Endodermal cell (in vitro differentiated cells): ENCODE results near the gene SFTPB. TPM values are rescaled to one million over a fixed set of nuclear protein-coding genes. Genes with fewer than 3 reads are reported as not detected.
A peak's percentile ranks its signal among the peaks of the same experiment; 100 is the strongest.

Source experiments
- DNase-seq: peaks from one replicate; pipeline ENCODE4 v3.0.0-alpha.2; 2017
- H3K27ac ChIP-seq: 2 replicates; pipeline ENCODE4 v1.5.1; 2013; ENCODE audit warnings: mild to moderate bottlenecking, low read depth, low read length, moderate library complexity
- H3K27me3 ChIP-seq: 2 replicates; pipeline ENCODE4 v1.6.1; 2013; ENCODE audit warnings: mild to moderate bottlenecking, low read length, moderate library complexity; ENCODE audit not compliant: insufficient read depth, control insufficient read depth, poor library complexity, severe bottlenecking
- H3K36me3 ChIP-seq: 2 replicates; pipeline ENCODE4 v1.7.0; 2013; ENCODE audit warnings: mild to moderate bottlenecking, low read length, moderate library complexity; ENCODE audit not compliant: control insufficient read depth, insufficient read depth
- H3K4me1 ChIP-seq: one replicate; pipeline ENCODE4 v1.7.0; 2013; ENCODE audit warnings: low read length; ENCODE audit not compliant: control insufficient read depth, insufficient read depth
- H3K4me3 ChIP-seq: 2 replicates; pipeline ENCODE4 v1.5.1; 2013; ENCODE audit warnings: mild to moderate bottlenecking, low read length, moderate library complexity
- H3K9ac ChIP-seq: 2 replicates; pipeline ENCODE4 v1.6.1; 2013; ENCODE audit warnings: mild to moderate bottlenecking, low read length, moderate library complexity; ENCODE audit not compliant: poor library complexity, severe bottlenecking; ENCODE audit errors: extremely low read depth
- H3K9me3 ChIP-seq: 2 replicates; pipeline ENCODE4 v1.6.1; 2013; ENCODE audit warnings: mild to moderate bottlenecking, low read length, moderate library complexity; ENCODE audit not compliant: control insufficient read depth
- H3K27ac Mint-ChIP-seq: 2 replicates; pipeline ENCODE4 v1.8.0; 2020; ENCODE audit warnings: mixed read lengths
- H3K27me3 Mint-ChIP-seq: 2 replicates; pipeline ENCODE4 v1.8.0; 2021; ENCODE audit warnings: mild to moderate bottlenecking, mixed read lengths; ENCODE audit not compliant: insufficient read depth
- H3K36me3 Mint-ChIP-seq: 2 replicates; pipeline ENCODE4 v1.8.0; 2020; ENCODE audit warnings: low read depth, mixed read lengths
- H3K4me1 Mint-ChIP-seq: 2 replicates; pipeline ENCODE4 v1.8.0; 2020; ENCODE audit warnings: mixed read lengths
- H3K4me3 Mint-ChIP-seq: 2 replicates; pipeline ENCODE4 v1.8.0; 2020; ENCODE audit warnings: mild to moderate bottlenecking, moderate library complexity, mixed read lengths
- H3K9me3 Mint-ChIP-seq: 2 replicates; pipeline ENCODE4 v1.8.0; 2020; ENCODE audit warnings: mild to moderate bottlenecking, mixed read lengths
- CTCF ChIP-seq: fragments of 200-600 bp; sonication (generic); conservative IDR thresholded peaks from 2 replicates; pipeline ENCODE4 v1.5.0; 2021; ENCODE audit warnings: antibody characterized with exemption, mild to moderate bottlenecking
- WGBS, 2 experiments: methylation state at CpG; one replicate each; pipeline versions ENCODE4 v1.1.5 to v1.1.7; 2013; ENCODE audit warnings: missing lambda C conversion rate in 2 of 2, mixed read lengths in 1 of 2; ENCODE audit not compliant: insufficient coverage in 1 of 2, insufficient read length in 1 of 2; 5-methylcytosine and 5-hydroxymethylcytosine counted together
- long read RNA-seq, 4 experiments: library from polyadenylated mRNA in 2 of 4; library from RNA in 1 of 4; library from capped mRNA in 1 of 4; stranded (forward) in 3 of 4; unstranded in 1 of 4; transcript quantifications; one replicate each; pipeline ENCODE4 v2.0.0, GENCODE V29; 2020 to 2021; ENCODE audit warnings: inconsistent platforms in 1 of 4
- polyA plus RNA-seq, 2 experiments: library from polyadenylated mRNA; stranded (reverse); fragments of 50-300 nt; gene quantifications; one replicate each; pipeline ENCODE4 v1.2.3, GENCODE V29; 2013
- total RNA-seq, 2 donors: library from RNA; stranded (reverse); fragmentation: NEBNext Ultra II Directional in 1 of 2; extraction: Animal tissue kit (Norgen Biotek cat#: 25700) in 1 of 2; gene quantifications; 2 replicates in 1 of 2; 3 replicates in 1 of 2; pipeline ENCODE4 v1.2.1, GENCODE V29; 2021

Gene SFTPB
- not detected for total RNA-seq
- polyA plus RNA-seq (2013, experiment 1 of 2), result not detected
- not detected for polyA plus RNA-seq (2013, experiment 2 of 2)
- long read RNA-seq, experiment 1, result 0 reads
- long read RNA-seq, experiment 2, result 0 reads
- long read RNA-seq, experiment 3, result 0 reads
- long read RNA-seq, experiment 4, result 0 reads

- no peak within 1 kb of the TSS for H3K4me3 ChIP-seq
- Mint-ChIP-seq H3K27ac (peak within 1 kb of the TSS; percentile 33), H3K9me3 (no peaks in the 10 kb centered on the region), H3K36me3 (no peaks in the 10 kb centered on the region), H3K4me1 (peaks cover 7% of the 10 kb centered on the region), H3K4me3 (no peak within 1 kb of the TSS), H3K27me3 (no peaks in the 10 kb centered on the region)
- DNase-seq, result no peak
- H3K9me3 ChIP-seq, result no peaks in the 10 kb centered on the region
- TF ChIP-seq CTCF, result no peak
- 88 to 96% methylated on average over 4 of the region's 5 CpGs for WGBS, 2 experiments
- H3K36me3 ChIP-seq, result no peaks in the 10 kb centered on the region
- H3K9ac ChIP-seq, result no peak within 1 kb of the TSS
- no peak within 1 kb of the TSS for H3K27ac ChIP-seq
- H3K27me3 ChIP-seq, result no peaks in the 10 kb centered on the region
- peaks cover 7% of the 10 kb centered on the region for H3K4me1 ChIP-seq
These were observed at the start of gene SFTPB for GRCh38 chr2:85668009-85668856. SFTPB (minus strand) TSS chr2:85668199; CDS start chr2:85668183, 16 bp downstream.

GRCh38 chr2:85717308-85718008 lies 49.5 kb upstream of the SFTPB start:
- 79 to 84% methylated on average over 9 to 15 of the region's 15 CpGs for WGBS, 2 experiments
- no peak for DNase-seq
- TF ChIP-seq CTCF, result no peak

GRCh38 chr2:85716346-85716914 lies 48.4 kb upstream of the SFTPB start:
- H3K27ac ChIP-seq, result no peak overlapping the region
- TF ChIP-seq CTCF, result no peak
- no peak overlapping the region for H3K4me3 ChIP-seq
- H3K4me1 ChIP-seq, result peaks cover 13% of the 10 kb centered on the region
- Mint-ChIP-seq H3K4me1 (peaks cover 32% of the 10 kb centered on the region), H3K27ac (peak overlapping the region; percentile 32), H3K27me3 (peaks cover 17% of the 10 kb centered on the region), H3K9me3 (peaks cover 6% of the 10 kb centered on the region), H3K4me3 (no peak overlapping the region), H3K36me3 (no peaks in the 10 kb centered on the region)
- H3K27me3 ChIP-seq, result peaks cover 6% of the 10 kb centered on the region
- no peak overlapping the region for H3K9ac ChIP-seq
- WGBS, 2 experiments, result 89% methylated on average over 12 to 13 of the region's 13 CpGs
- no peak for DNase-seq
- H3K9me3 ChIP-seq, result peaks cover 9% of the 10 kb centered on the region
- H3K36me3 ChIP-seq, result no peaks in the 10 kb centered on the region

More at GRCh38 chr2:85717308-85718008, 49.5 kb upstream of the SFTPB start:
- peaks cover 9% of the 10 kb centered on the region for H3K9me3 ChIP-seq
- no peak overlapping the region for H3K9ac ChIP-seq
- no peak overlapping the region for H3K27ac Mint-ChIP-seq
- no peak overlapping the region for H3K27ac ChIP-seq
- H3K36me3 ChIP-seq, result no peaks in the 10 kb centered on the region
- H3K4me1 ChIP-seq, result peaks cover 13% of the 10 kb centered on the region
- peaks cover 6% of the 10 kb centered on the region for H3K27me3 ChIP-seq
- peaks cover 28% of the 10 kb centered on the region for H3K4me1 Mint-ChIP-seq
- H3K4me3 Mint-ChIP-seq, result no peak overlapping the region
- H3K9me3 Mint-ChIP-seq, result peaks cover 6% of the 10 kb centered on the region
- H3K36me3 Mint-ChIP-seq, result no peaks in the 10 kb centered on the region
- H3K27me3 Mint-ChIP-seq, result peaks cover 19% of the 10 kb centered on the region
- H3K4me3 ChIP-seq, result no peak overlapping the region
